HEK293 (cell line): ENCODE data around the gene MTG1.

Source experiments
- CTCF ChIA-PET: fragments of 350-600 bp; formaldehyde crosslinking; extraction: SDS; loops from one replicate; lab custom pipeline; 2021; ENCODE audit warnings: antibody characterized with exemption; lab: Yijun Ruan, JAX
- POLR2A ChIA-PET: fragments of 300-600 bp; formaldehyde crosslinking; extraction: SDS; loops from one replicate; lab custom pipeline; 2020; ENCODE audit warnings: antibody characterized with exemption, inconsistent platforms; lab: Yijun Ruan, JAX
- H3K27ac ChIP-seq: fragments of 200-500 bp; sonication (Bioruptor generic); 2 replicates; pipeline ENCODE4 v1.5.1; 2014; ENCODE audit warnings: low read depth, low read length, control low read depth, inconsistent platforms; ENCODE audit errors: extremely low read depth
- H3K36me3 ChIP-seq, 2 experiments: fragments of 200-500 bp in 1 of 2; sonication (Bioruptor generic) in 1 of 2; 1 replicate in 1 of 2; 2 replicates in 1 of 2; pipeline ENCODE4 v1.5.1; 2014 to 2017; ENCODE audit warnings: inconsistent platforms in 2 of 2, low read length in 2 of 2; ENCODE audit not compliant: control insufficient read depth in 2 of 2, insufficient read depth in 1 of 2
- H3K4me1 ChIP-seq: fragments of 200-500 bp; sonication (Bioruptor generic); 2 replicates; pipeline ENCODE4 v1.5.1; 2014; ENCODE audit warnings: mild to moderate bottlenecking, low read length, inconsistent platforms; ENCODE audit not compliant: control insufficient read depth, insufficient read depth
- H3K4me3 ChIP-seq: 2 replicates; pipeline ENCODE4 v1.5.1; 2011; ENCODE audit warnings: low read depth, mild to moderate bottlenecking, control low read depth, low read length, moderate library complexity
- H3K9me3 ChIP-seq: fragments of 200-500 bp; sonication (Bioruptor generic); 2 replicates; pipeline ENCODE4 v1.5.1; 2014; ENCODE audit warnings: low read depth, low read length, inconsistent platforms; ENCODE audit not compliant: control insufficient read depth, insufficient read depth
- ELK4 ChIP-seq: IDR thresholded peaks from 2 replicates; pipeline ENCODE4 v1.6.1; 2011; ENCODE audit warnings: mild to moderate bottlenecking, low read depth, low read length, borderline replicate concordance
- GLI4 ChIP-seq: fragments of 450-650 bp; formaldehyde crosslinking; IDR thresholded peaks from 2 replicates; pipeline ENCODE4 v1.5.1; 2016; ENCODE audit warnings: missing biosample characterization, missing genetic modification characterization
- HOXC10 ChIP-seq: sonication (generic); formaldehyde crosslinking; IDR thresholded peaks from 2 replicates; pipeline ENCODE4 v1.8.1; 2023; ENCODE audit warnings: mild to moderate bottlenecking, missing genetic modification reagents
- HOXD13 ChIP-seq: sonication (generic); formaldehyde crosslinking; IDR thresholded peaks from 2 replicates; pipeline ENCODE4 v1.8.0; 2022; ENCODE audit warnings: missing genetic modification reagents, borderline replicate concordance
- KLF7 ChIP-seq: fragments of 450-650 bp; formaldehyde crosslinking; IDR thresholded peaks from 2 replicates; pipeline ENCODE4 v1.5.1; 2016; ENCODE audit warnings: missing biosample characterization, missing genetic modification characterization, borderline replicate concordance
- OVOL3 ChIP-seq: fragments of 450-650 bp; formaldehyde crosslinking; IDR thresholded peaks from 2 replicates; pipeline ENCODE4 v1.5.1; 2016; ENCODE audit warnings: missing biosample characterization, missing genetic modification characterization
- PRDM10 ChIP-seq: fragments of 450-650 bp; formaldehyde crosslinking; IDR thresholded peaks from 2 replicates; pipeline ENCODE4 v1.5.1; 2016; ENCODE audit warnings: missing biosample characterization, missing genetic modification characterization
- PRDM4 ChIP-seq: fragments of 450-650 bp; formaldehyde crosslinking; IDR thresholded peaks from 2 replicates; pipeline ENCODE4 v1.5.1; 2017; ENCODE audit warnings: missing biosample characterization, missing genetic modification characterization
- SCRT1 ChIP-seq: fragments of 450-650 bp; formaldehyde crosslinking; IDR thresholded peaks from 2 replicates; pipeline ENCODE4 v1.5.1; 2016; ENCODE audit warnings: missing biosample characterization, missing genetic modification characterization, borderline replicate concordance
- SCRT2 ChIP-seq: fragments of 450-650 bp; formaldehyde crosslinking; IDR thresholded peaks from 2 replicates; pipeline ENCODE4 v1.5.1; 2016; ENCODE audit warnings: missing biosample characterization, missing genetic modification characterization
- ZBTB8A ChIP-seq: fragments of 450-650 bp; formaldehyde crosslinking; IDR thresholded peaks from 2 replicates; pipeline ENCODE4 v1.5.1; 2016; ENCODE audit warnings: missing biosample characterization, missing genetic modification characterization
- ZFP37 ChIP-seq: fragments of 450-650 bp; formaldehyde crosslinking; IDR thresholded peaks from 2 replicates; pipeline ENCODE4 v1.5.1; 2016; ENCODE audit warnings: missing biosample characterization, missing genetic modification characterization
- ZNF10 ChIP-seq: fragments of 450-650 bp; formaldehyde crosslinking; IDR thresholded peaks from 2 replicates; pipeline ENCODE4 v1.5.1; 2017; ENCODE audit warnings: missing biosample characterization, missing genetic modification characterization
- ZNF133 ChIP-seq: fragments of 450-650 bp; formaldehyde crosslinking; IDR thresholded peaks from 2 replicates; pipeline ENCODE4 v1.5.1; 2016; ENCODE audit warnings: missing biosample characterization, missing genetic modification characterization
- ZNF16 ChIP-seq: fragments of 450-650 bp; formaldehyde crosslinking; IDR thresholded peaks from 2 replicates; pipeline ENCODE4 v1.5.1; 2016; ENCODE audit warnings: low read depth, missing biosample characterization, missing genetic modification characterization
- ZNF18 ChIP-seq: fragments of 450-650 bp; formaldehyde crosslinking; IDR thresholded peaks from 2 replicates; pipeline ENCODE4 v1.5.1; 2016; ENCODE audit warnings: missing biosample characterization, missing genetic modification characterization
- ZNF211 ChIP-seq: fragments of 450-650 bp; formaldehyde crosslinking; IDR thresholded peaks from 2 replicates; pipeline ENCODE4 v1.5.1; 2016; ENCODE audit warnings: low read depth, missing biosample characterization, missing genetic modification characterization
- ZNF24 ChIP-seq: fragments of 450-650 bp; formaldehyde crosslinking; IDR thresholded peaks from 2 replicates; pipeline ENCODE4 v1.5.1; 2016; ENCODE audit warnings: missing biosample characterization, missing genetic modification characterization
- ZNF26 ChIP-seq: fragments of 450-650 bp; formaldehyde crosslinking; IDR thresholded peaks from 2 replicates; pipeline ENCODE4 v1.5.1; 2016; ENCODE audit warnings: missing biosample characterization, missing genetic modification characterization
- ZNF433 ChIP-seq: fragments of 450-650 bp; formaldehyde crosslinking; IDR thresholded peaks from 2 replicates; pipeline ENCODE4 v1.5.1; 2016; ENCODE audit warnings: missing biosample characterization, missing genetic modification characterization, low read depth
- ZNF48 ChIP-seq: fragments of 450-650 bp; formaldehyde crosslinking; IDR thresholded peaks from 2 replicates; pipeline ENCODE4 v1.5.1; 2016; ENCODE audit warnings: missing biosample characterization, missing genetic modification characterization
- ZNF624 ChIP-seq: fragments of 450-650 bp; formaldehyde crosslinking; IDR thresholded peaks from 2 replicates; pipeline ENCODE4 v1.5.1; 2017; ENCODE audit warnings: missing biosample characterization, missing genetic modification characterization
- ZNF626 ChIP-seq: fragments of 450-650 bp; sonication (Bioruptor Pico); formaldehyde crosslinking; IDR thresholded peaks from 2 replicates; pipeline ENCODE4 v1.5.1; 2018; ENCODE audit warnings: missing biosample characterization, missing genetic modification characterization, inconsistent platforms
- ZNF658 ChIP-seq: fragments of 450-650 bp; formaldehyde crosslinking; IDR thresholded peaks from 2 replicates; pipeline ENCODE4; 2016; ENCODE audit warnings: missing biosample characterization, missing genetic modification characterization
- ZNF707 ChIP-seq: fragments of 450-650 bp; formaldehyde crosslinking; IDR thresholded peaks from 2 replicates; pipeline ENCODE4 v1.5.1; 2016; ENCODE audit warnings: missing biosample characterization, missing genetic modification characterization
- ZSCAN16 ChIP-seq: fragments of 450-650 bp; formaldehyde crosslinking; IDR thresholded peaks from 2 replicates; pipeline ENCODE4 v1.5.1; 2016; ENCODE audit warnings: missing biosample characterization, missing genetic modification characterization

MTG1 gene

GRCh38 chr10:133403359-133403758, 9.4 kb downstream of the MTG1 start (continued):
- TF ChIP-seq SCRT2: peak; percentile 73
- peak; percentile 73; the same call in 1 of the 2 replicates for TF ChIP-seq ZNF10
- no peak for TF ChIP-seq HOXC10 (CRISPR knock-in tag)
- no peak for TF ChIP-seq ZNF48 (tag by site-specific recombination)
- TF ChIP-seq ZNF707 (tag by site-specific recombination): no peak
- no peak for TF ChIP-seq ZNF26 (tag by site-specific recombination)
- TF ChIP-seq ZNF24 (tag by site-specific recombination): no peak
- no peak for TF ChIP-seq ZNF211 (tag by site-specific recombination)
- peak; percentile 15; the same call in 1 of the 2 replicates for TF ChIP-seq SCRT1 (tag by site-specific recombination)

GRCh38 chr10:133403784-133404183, 9.8 kb downstream of the MTG1 start:
- Histone ChIP-seq H3K27ac (no peak overlapping the region), H3K4me3 (no peak overlapping the region), H3K36me3 (peaks cover 45 to 93% of the 10 kb centered on the region in 2 experiments), H3K9me3 (no peaks in the 10 kb centered on the region), H3K4me1 (no peaks in the 10 kb centered on the region)
- POLR2A ChIA-PET: no interaction called here
- CTCF ChIA-PET: no interaction called here
- TF ChIP-seq ZFP37 (tag by site-specific recombination) (no peak), KLF7 (no peak), ZNF658 (tag by site-specific recombination) (no peak), PRDM10 (tag by site-specific recombination) (peak; percentile 54; the same call in 1 of the 2 replicates), GLI4 (no peak)

GRCh38 chr10:133405272-133405671, 11.3 kb downstream of the MTG1 start:
- TF ChIP-seq ZNF626 (no peak), OVOL3 (tag by site-specific recombination) (no peak), ZNF707 (tag by site-specific recombination) (no peak), ZNF133 (tag by site-specific recombination) (no peak), ZSCAN16 (no peak), ZNF433 (no peak), HOXD13 (no peak), PRDM4 (tag by site-specific recombination) (no peak), ZNF624 (tag by site-specific recombination) (no peak), ELK4 (no peak), ZNF18 (tag by site-specific recombination) (no peak), ZBTB8A (tag by site-specific recombination) (no peak), ZNF16 (no peak)
- TF ChIP-seq, all 188 proteins: peak for 0
- Histone ChIP-seq H3K4me1 (no peaks in the 10 kb centered on the region), H3K4me3 (no peak overlapping the region), H3K9me3 (no peaks in the 10 kb centered on the region; the same call in 1 of the 2 replicates), H3K36me3 (peaks cover 52 to 93% of the 10 kb centered on the region in 2 experiments), H3K27ac (no peak overlapping the region)
- ChIA-PET CTCF (no interaction called here), POLR2A (no interaction called here)
